Measurements from ENCODE around the gene PODXL2. TPM values are rescaled to one million over a fixed set of nuclear protein-coding genes. Genes with fewer than 3 reads are reported as not detected.

Gene PODXL2
- total and polyA plus RNA-seq, 2 donors (not counting 1 experiment from before 2014, with no cell fraction given): 3.1 to 4.0 TPM

GRCh38 chr3:127612966-127613365, 16.0 kb upstream of the PODXL2 start:
- Histone ChIP-seq H3K79me2 (ENCODE audit: control insufficient read depth, insufficient read depth, low read length) (no peaks in the 10 kb centered on the region), H3K27me3 (replicated peaks in 1 of 4; ENCODE audit: control extremely low read depth in 1 of 4, control insufficient read depth in 3 of 4, insufficient read depth in 4 of 4, low read length in 3 of 4) (no peaks in the 10 kb centered on the region), H2AFZ (ENCODE audit: insufficient read depth, low read depth, low read length, poor library complexity, severe bottlenecking) (no peak overlapping the region), H3K9ac (ENCODE audit: low read length) (no peak overlapping the region), H3K4me2 (replicated peaks; ENCODE audit: low read depth, low read length, poor library complexity, severe bottlenecking) (no peak overlapping the region), H3K27ac (ENCODE audit: low read length in 2 of 2) (no peak overlapping the region), H3K4me3 (ENCODE audit: control extremely low read depth in 1 of 5, extremely low read depth in 1 of 5, insufficient read depth in 1 of 5, low read depth in 2 of 5, low read length in 4 of 5) (no peak overlapping the region), H3K9me3 (ENCODE audit: control extremely low read depth in 1 of 3, control insufficient read depth in 2 of 3, insufficient read depth in 1 of 3, low read length in 2 of 3) (no peaks in the 10 kb centered on the region), H3K4me1 (ENCODE audit: control insufficient read depth in 2 of 2, insufficient read depth in 2 of 2, low read length in 2 of 2) (peaks cover 5 to 7% of the 10 kb centered on the region in 2 donors), H4K20me1 (ENCODE audit: control insufficient read depth, insufficient read depth, low read length, poor library complexity, severe bottlenecking) (no peaks in the 10 kb centered on the region), H3K36me3 (replicated peaks in 1 of 2; ENCODE audit: control extremely low read depth in 1 of 2, control insufficient read depth in 1 of 2, extremely low read depth in 1 of 2, insufficient read depth in 2 of 2, low read length in 1 of 2) (peaks cover 0 to 76% of the 10 kb centered on the region in 2 experiments)
- no peaks in the 10 kb centered on the region for H3K9me3 Mint-ChIP-seq (ENCODE audit: insufficient read depth)
- H3K27me3 Mint-ChIP-seq: no peaks in the 10 kb centered on the region
- DNase-seq (no peak), ATAC-seq (ENCODE audit: low read depth) (no peak)
- H3K27ac Mint-ChIP-seq: no peak overlapping the region
- CTCF ChIA-PET: interaction anchor here (0.6 kb wide), 1 partner anchor 66 kb away, joined by 3 read pairs; no protein-coding TSS in a partner anchor
- 95% methylated on average over 6 of the region's 6 CpGs for WGBS (ENCODE audit: insufficient coverage)
- POLR2A ChIA-PET: no interaction called here
- H3K4me3 Mint-ChIP-seq: no peak overlapping the region
- TF ChIP-seq EZH2 (IDR thresholded peaks at IDR 0.05; ENCODE audit: borderline replicate concordance, insufficient read depth, low read depth, low read length, poor library complexity, severe bottlenecking) (no peak), CTCF (IDR thresholded peaks at IDR 0.05) (no peak)
- intact Hi-C loops (cut with micrococcal nuclease): no loop called here
- H3K4me1 Mint-ChIP-seq: peaks cover 16% of the 10 kb centered on the region

GRCh38 chr3:127613406-127613805, 15.6 kb upstream of the PODXL2 start:
- no peak overlapping the region for H3K4me2 ChIP-seq (replicated peaks; ENCODE audit: low read depth, low read length, poor library complexity, severe bottlenecking)
- H3K36me3 ChIP-seq (replicated peaks in 1 of 2; ENCODE audit: control extremely low read depth in 1 of 2, control insufficient read depth in 1 of 2, extremely low read depth in 1 of 2, insufficient read depth in 2 of 2, low read length in 1 of 2): peaks cover 0 to 76% of the 10 kb centered on the region in 2 experiments
- DNase-seq (no peak), ATAC-seq (ENCODE audit: low read depth) (no peak)
- Mint-ChIP-seq H3K4me1 (peaks cover 16% of the 10 kb centered on the region), H3K27ac (no peak overlapping the region), H3K4me3 (no peak overlapping the region), H3K9me3 (ENCODE audit: insufficient read depth) (no peaks in the 10 kb centered on the region), H3K27me3 (no peaks in the 10 kb centered on the region)
- peaks cover 5 to 7% of the 10 kb centered on the region in 2 donors for H3K4me1 ChIP-seq (ENCODE audit: control insufficient read depth in 2 of 2, insufficient read depth in 2 of 2, low read length in 2 of 2)
- H2AFZ ChIP-seq (ENCODE audit: insufficient read depth, low read depth, low read length, poor library complexity, severe bottlenecking): no peak overlapping the region
- no peaks in the 10 kb centered on the region for H3K9me3 ChIP-seq (ENCODE audit: control extremely low read depth in 1 of 3, control insufficient read depth in 2 of 3, insufficient read depth in 1 of 3, low read length in 2 of 3)
- ChIA-PET POLR2A (no interaction called here), CTCF (no interaction called here)
- no peak overlapping the region for H3K4me3 ChIP-seq (ENCODE audit: control extremely low read depth in 1 of 5, extremely low read depth in 1 of 5, insufficient read depth in 1 of 5, low read depth in 2 of 5, low read length in 4 of 5)
- H3K27me3 ChIP-seq (replicated peaks in 1 of 4; ENCODE audit: control extremely low read depth in 1 of 4, control insufficient read depth in 3 of 4, insufficient read depth in 4 of 4, low read length in 3 of 4): no peaks in the 10 kb centered on the region
- H3K9ac ChIP-seq (ENCODE audit: low read length): no peak overlapping the region
- TF ChIP-seq CTCF (IDR thresholded peaks at IDR 0.05) (no peak), EZH2 (IDR thresholded peaks at IDR 0.05; ENCODE audit: borderline replicate concordance, insufficient read depth, low read depth, low read length, poor library complexity, severe bottlenecking) (no peak)
- intact Hi-C loops (cut with micrococcal nuclease): no loop called here
- H4K20me1 ChIP-seq (ENCODE audit: control insufficient read depth, insufficient read depth, low read length, poor library complexity, severe bottlenecking): no peaks in the 10 kb centered on the region
- no peak overlapping the region for H3K27ac ChIP-seq (ENCODE audit: low read length in 2 of 2)
- no peaks in the 10 kb centered on the region for H3K79me2 ChIP-seq (ENCODE audit: control insufficient read depth, insufficient read depth, low read length)

Measured in B cell (primary cell).